ENCODE measurements around the gene EEF1B2. TPM values are rescaled to one million over a fixed set of nuclear protein-coding genes. Genes with fewer than 3 reads are reported as not detected.

The EEF1B2 gene
- total RNA-seq, result 100 to 1,000 TPM; 174 to 397 TPM

DNA sequence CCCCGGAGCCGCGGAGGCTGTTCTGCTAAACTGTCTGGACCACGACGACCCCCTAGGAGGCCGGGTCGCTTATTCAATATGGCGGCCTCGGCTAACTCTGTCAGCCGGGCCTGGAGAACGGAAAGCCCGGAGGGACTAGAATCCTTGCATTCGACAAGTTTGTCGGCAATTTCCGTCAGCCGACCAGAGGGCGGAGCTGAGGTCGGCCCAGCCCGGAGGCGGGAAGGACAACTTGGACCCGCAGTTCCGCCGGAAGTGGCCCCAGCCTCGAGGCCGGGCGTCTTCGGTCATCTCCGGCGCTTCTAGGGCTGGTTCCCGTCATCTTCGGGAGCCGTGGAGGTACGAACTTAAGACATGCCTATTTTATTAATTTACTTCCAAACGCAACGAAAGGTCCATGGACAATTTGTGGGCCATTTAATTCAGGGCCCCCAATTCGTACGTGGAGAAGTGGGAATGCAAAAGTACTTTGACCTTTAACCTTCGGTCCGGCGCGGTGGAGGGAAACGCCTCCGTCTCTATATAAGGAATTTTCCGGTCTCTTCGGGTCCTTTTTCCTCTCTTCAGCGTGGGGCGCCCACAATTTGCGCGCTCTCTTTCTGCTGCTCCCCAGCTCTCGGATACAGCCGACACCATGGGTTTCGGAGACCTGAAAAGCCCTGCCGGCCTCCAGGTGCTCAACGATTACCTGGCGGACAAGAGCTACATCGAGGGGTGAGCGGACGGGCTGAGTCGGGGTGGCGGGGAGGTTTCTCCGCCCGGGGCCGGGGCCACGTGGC, at the start of gene EEF1B2, which contains the start of gene NDUFS1:
Gene EEF1B2, plus strand, starts transcription at position 550 of the 779 bp plus-strand sequence. Its CDS starts 85 bp downstream, at position 635.
Gene NDUFS1, minus strand, starts transcription at position 99 of the 779 bp plus-strand sequence. CDS start 5,766 bp downstream, outside the sequence.
- ATAC-seq (peak; percentile 98), DNase-seq (peak; percentile 96 to 98 (median 98))
- H3K36me3 ChIP-seq (replicated peaks in 1 of 2; ENCODE audit: insufficient read depth in 1 of 2, low read depth in 2 of 2), result peaks cover 4 to 7% of the 10 kb centered on the region in 2 donors
- peak within 1 kb of the TSS; percentile 86 to 95 for H3K4me3 ChIP-seq
- no peaks in the 10 kb centered on the region for H3K9me3 ChIP-seq
- TF ChIP-seq, protein P1, sequence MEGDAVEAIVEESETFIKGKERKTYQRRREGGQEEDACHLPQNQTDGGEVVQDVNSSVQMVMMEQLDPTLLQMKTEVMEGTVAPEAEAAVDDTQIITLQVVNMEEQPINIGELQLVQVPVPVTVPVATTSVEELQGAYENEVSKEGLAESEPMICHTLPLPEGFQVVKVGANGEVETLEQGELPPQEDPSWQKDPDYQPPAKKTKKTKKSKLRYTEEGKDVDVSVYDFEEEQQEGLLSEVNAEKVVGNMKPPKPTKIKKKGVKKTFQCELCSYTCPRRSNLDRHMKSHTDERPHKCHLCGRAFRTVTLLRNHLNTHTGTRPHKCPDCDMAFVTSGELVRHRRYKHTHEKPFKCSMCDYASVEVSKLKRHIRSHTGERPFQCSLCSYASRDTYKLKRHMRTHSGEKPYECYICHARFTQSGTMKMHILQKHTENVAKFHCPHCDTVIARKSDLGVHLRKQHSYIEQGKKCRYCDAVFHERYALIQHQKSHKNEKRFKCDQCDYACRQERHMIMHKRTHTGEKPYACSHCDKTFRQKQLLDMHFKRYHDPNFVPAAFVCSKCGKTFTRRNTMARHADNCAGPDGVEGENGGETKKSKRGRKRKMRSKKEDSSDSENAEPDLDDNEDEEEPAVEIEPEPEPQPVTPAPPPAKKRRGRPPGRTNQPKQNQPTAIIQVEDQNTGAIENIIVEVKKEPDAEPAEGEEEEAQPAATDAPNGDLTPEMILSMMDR (IDR thresholded peaks at IDR 0.05), result peak in 2 of 7 experiments; percentile 1 to 5
- peak; percentile 34 to 75 (median 75) for TF ChIP-seq POLR2A (IDR thresholded peaks at IDR 0.05)
- H3K27ac ChIP-seq, result peak within 1 kb of the TSS; percentile 81 to 95 (median 90)
- intact Hi-C loops (cut with DNase I), result loop anchor here (10.0 kb wide), 1 partner anchor 85 kb away; no protein-coding TSS in a partner anchor
- H3K4me1 ChIP-seq, result peaks cover 33% of the 10 kb centered on the region
- 0% methylated on average over 40 to 64 of the region's 64 CpGs for WGBS, 2 donors
- no peaks in the 10 kb centered on the region for H3K27me3 ChIP-seq

DNA sequence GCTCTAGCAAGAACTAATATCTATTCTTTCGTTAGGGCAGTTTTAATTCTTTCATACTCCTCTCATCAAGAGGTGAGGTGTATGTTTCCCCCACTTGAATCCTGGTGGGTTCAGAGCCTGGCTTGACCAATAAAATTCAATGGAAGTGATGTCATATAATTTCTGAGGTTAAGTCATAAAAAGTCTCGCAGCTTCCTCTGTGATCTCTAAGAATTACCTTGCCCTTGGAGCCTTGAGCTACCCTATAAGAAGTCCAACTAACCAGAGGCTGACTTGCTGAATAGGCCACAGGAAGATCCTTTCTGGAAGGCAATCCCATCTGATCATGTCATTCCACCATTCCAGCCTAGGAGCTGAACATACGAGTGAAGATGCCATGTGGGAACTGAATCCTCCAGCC, 47.6 kb upstream of the EEF1B2 start:
- Histone ChIP-seq H3K9me3 (no peaks in the 10 kb centered on the region), H3K27me3 (no peaks in the 10 kb centered on the region), H3K27ac (no peak overlapping the region), H3K36me3 (replicated peaks in 1 of 2; ENCODE audit: insufficient read depth in 1 of 2, low read depth in 2 of 2) (no peaks in the 10 kb centered on the region), H3K4me1 (no peaks in the 10 kb centered on the region), H3K4me3 (no peak overlapping the region)
- TF ChIP-seq POLR2A (IDR thresholded peaks at IDR 0.05), result no peak
- TF ChIP-seq, protein P1 (IDR thresholded peaks at IDR 0.05), result no peak
- DNase-seq (no peak), ATAC-seq (no peak)
- WGBS, 2 donors, result 91 to 94% methylated on average over 3 of the region's 3 CpGs
- intact Hi-C loops (cut with DNase I), result no loop called here

DNA sequence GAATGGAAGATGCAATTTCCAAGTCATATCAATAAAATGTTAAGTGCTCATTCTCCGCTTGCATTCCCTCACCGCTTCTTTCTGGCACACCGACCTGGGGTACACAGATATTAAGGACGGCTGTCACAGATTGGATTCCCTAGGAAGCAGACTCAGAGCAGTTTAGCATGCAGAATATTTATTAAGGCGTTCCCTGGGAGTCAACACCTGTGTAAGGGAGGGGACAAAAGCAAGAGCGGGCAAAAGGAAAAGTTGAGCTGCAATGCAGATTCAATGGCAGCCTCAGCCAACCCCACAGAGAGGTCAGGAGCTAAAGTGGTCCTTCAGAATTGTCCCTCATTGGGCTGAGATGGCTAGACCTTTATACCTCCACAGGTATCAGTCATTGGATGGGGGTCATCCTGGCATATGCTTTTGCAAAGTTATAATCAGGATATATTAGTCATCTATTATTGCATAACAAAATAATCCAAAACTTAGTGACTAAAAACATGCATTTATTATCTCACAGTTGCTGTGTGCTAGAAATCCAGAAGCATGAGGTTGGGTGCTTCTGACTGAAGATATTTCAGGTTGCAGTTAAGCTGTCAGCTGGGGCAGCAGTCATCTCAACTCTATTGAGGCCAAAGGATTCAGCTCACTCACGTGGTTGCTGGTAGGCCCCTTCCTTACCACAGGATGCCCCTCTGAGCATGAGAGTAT, 46.7 kb upstream of the EEF1B2 start:
- intact Hi-C loops (cut with DNase I), result no loop called here
- H3K36me3 ChIP-seq (replicated peaks in 1 of 2; ENCODE audit: insufficient read depth in 1 of 2, low read depth in 2 of 2), result no peaks in the 10 kb centered on the region
- DNase-seq (no peak), ATAC-seq (no peak)
- no peak overlapping the region for H3K27ac ChIP-seq
- no peaks in the 10 kb centered on the region for H3K9me3 ChIP-seq
- WGBS, 2 donors, result 90 to 93% methylated on average over 7 of the region's 7 CpGs
- no peaks in the 10 kb centered on the region for H3K4me1 ChIP-seq
- H3K27me3 ChIP-seq, result no peaks in the 10 kb centered on the region
- no peak for TF ChIP-seq POLR2A (IDR thresholded peaks at IDR 0.05)
- TF ChIP-seq, protein P1 (IDR thresholded peaks at IDR 0.05), result no peak
- H3K4me3 ChIP-seq, result no peak overlapping the region

DNA sequence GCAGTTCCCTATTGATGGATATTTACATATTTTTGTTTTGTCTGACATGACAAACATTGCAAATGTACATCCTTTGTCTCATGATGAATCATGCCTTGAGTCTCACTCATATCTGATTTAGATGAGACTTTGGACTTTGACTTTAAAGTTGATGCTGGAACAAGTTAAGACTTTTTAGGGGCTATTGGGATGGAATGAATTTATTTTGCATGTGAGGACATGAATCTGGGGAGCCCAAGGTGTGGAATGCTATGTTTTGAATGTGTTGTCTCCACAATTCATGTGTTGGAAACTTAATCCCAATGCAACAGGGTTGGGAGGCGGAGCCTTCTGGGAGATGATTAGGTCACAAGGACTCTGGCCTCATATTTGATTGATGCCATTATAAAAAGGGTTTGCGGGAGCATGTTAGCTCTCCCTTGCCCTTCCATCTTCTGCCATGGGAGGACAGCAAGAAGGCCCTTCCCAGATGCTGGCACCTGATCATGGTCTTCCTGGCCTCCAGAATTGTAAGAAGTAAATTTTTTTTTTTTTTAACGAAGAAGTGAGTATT, 44.6 kb upstream of the EEF1B2 start:
- intact Hi-C loops (cut with DNase I), result no loop called here
- 95 to 100% methylated on average over 3 of the region's 3 CpGs for WGBS, 2 donors
- Histone ChIP-seq H3K27me3 (no peaks in the 10 kb centered on the region), H3K4me1 (no peaks in the 10 kb centered on the region), H3K27ac (no peak overlapping the region), H3K9me3 (no peaks in the 10 kb centered on the region), H3K36me3 (replicated peaks in 1 of 2; ENCODE audit: insufficient read depth in 1 of 2, low read depth in 2 of 2) (no peaks in the 10 kb centered on the region), H3K4me3 (no peak overlapping the region)
- no peak for DNase-seq
- TF ChIP-seq, protein P1 (IDR thresholded peaks at IDR 0.05), result no peak
- no peak for TF ChIP-seq POLR2A (IDR thresholded peaks at IDR 0.05)
- no peak for ATAC-seq
